ENCODE results near the gene MIF4GD. TPM values are rescaled to one million over a fixed set of nuclear protein-coding genes. Genes with fewer than 3 reads are reported as not detected.

Gene MIF4GD
- total and polyA plus RNA-seq, 2 donors (not counting 1 experiment from before 2014, with no cell fraction given), result 6.3 to 10.3 TPM

DNA sequence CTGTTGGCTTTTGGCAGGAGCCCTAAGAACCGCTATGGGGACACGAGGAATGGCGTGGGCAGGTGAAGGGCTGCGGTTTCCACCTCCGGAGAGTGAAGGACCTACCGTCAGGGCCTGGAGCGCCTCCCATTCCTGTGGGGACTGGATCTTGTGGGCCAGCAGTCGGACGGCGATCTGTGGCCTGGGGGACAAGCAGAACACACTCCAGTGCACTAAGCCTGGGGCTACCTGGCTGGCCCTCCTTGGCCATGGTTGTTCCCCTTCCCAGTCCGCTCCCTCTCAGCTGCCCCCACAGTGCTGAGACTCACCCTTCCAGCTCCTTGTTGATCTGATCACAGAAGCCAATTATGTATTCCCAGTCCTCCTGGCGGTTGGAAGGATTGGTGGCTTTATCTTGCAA, 24.6 kb downstream of the MIF4GD start:
- no peaks in the 10 kb centered on the region for H4K20me1 ChIP-seq (ENCODE audit: control insufficient read depth, extremely low read depth, insufficient read depth, low read length)
- DNase-seq (ENCODE audit: low read depth in 2 of 2), result no peak
- no peak overlapping the region for H2AFZ ChIP-seq (ENCODE audit: low read length)
- peaks cover 12% of the 10 kb centered on the region for H3K79me2 ChIP-seq (ENCODE audit: control insufficient read depth, insufficient read depth, low read length)
- no peaks in the 10 kb centered on the region for H3K27me3 ChIP-seq (ENCODE audit: control insufficient read depth, insufficient read depth, low read length)
- no peak overlapping the region for H3K4me3 ChIP-seq (replicated peaks in 1 of 4; ENCODE audit: control extremely low read depth in 1 of 4, insufficient read depth in 1 of 4, low read depth in 3 of 4, low read length in 4 of 4)
- H3K36me3 ChIP-seq (ENCODE audit: control insufficient read depth, insufficient read depth, low read length), result peaks cover 23% of the 10 kb centered on the region
- no peak for TF ChIP-seq EZH2 (IDR thresholded peaks at IDR 0.05; ENCODE audit: low read length, missing control alignments)
- TF ChIP-seq, protein P1, sequence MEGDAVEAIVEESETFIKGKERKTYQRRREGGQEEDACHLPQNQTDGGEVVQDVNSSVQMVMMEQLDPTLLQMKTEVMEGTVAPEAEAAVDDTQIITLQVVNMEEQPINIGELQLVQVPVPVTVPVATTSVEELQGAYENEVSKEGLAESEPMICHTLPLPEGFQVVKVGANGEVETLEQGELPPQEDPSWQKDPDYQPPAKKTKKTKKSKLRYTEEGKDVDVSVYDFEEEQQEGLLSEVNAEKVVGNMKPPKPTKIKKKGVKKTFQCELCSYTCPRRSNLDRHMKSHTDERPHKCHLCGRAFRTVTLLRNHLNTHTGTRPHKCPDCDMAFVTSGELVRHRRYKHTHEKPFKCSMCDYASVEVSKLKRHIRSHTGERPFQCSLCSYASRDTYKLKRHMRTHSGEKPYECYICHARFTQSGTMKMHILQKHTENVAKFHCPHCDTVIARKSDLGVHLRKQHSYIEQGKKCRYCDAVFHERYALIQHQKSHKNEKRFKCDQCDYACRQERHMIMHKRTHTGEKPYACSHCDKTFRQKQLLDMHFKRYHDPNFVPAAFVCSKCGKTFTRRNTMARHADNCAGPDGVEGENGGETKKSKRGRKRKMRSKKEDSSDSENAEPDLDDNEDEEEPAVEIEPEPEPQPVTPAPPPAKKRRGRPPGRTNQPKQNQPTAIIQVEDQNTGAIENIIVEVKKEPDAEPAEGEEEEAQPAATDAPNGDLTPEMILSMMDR (conservative IDR thresholded peaks at IDR 0.05 in 1 of 2, IDR thresholded peaks at IDR 0.05 in 1 of 2; ENCODE audit: low read depth in 1 of 2, low read length in 2 of 2), result no peak
- H3K27ac ChIP-seq (ENCODE audit: insufficient read depth, low read length), result no peak overlapping the region
- no peaks in the 10 kb centered on the region for H3K9me3 ChIP-seq (ENCODE audit: control insufficient read depth, insufficient read depth, low read depth, low read length)
- H3K9ac ChIP-seq (ENCODE audit: insufficient read depth, low read length), result no peak overlapping the region
- H3K4me2 ChIP-seq (ENCODE audit: extremely low read depth, insufficient read depth, low read length), result no peak overlapping the region
- no peaks in the 10 kb centered on the region for H3K4me1 ChIP-seq (ENCODE audit: control insufficient read depth, extremely low read depth, insufficient read depth, low read length)

DNA sequence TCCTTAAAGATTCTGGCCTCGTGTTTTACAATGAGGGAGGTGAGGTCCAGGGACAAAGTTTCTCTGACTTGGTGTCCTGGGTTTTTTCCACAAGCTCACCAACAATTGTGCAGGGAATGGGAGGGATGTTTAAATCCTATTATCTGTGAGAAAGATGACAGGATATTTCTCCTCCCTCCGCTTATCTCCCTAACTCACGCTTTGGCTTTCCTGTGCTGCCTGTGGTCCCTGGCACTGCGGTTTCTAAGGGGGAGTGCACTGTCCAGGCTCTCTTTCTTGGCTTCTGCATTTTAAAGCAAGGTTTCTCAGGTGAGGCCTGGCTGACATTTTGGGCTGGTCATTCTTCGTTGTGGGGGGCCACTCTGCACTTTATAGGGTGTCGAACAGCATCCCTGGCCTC, 26.0 kb downstream of the MIF4GD start:
- Histone ChIP-seq H4K20me1 (ENCODE audit: control insufficient read depth, extremely low read depth, insufficient read depth, low read length) (no peaks in the 10 kb centered on the region), H3K4me1 (ENCODE audit: control insufficient read depth, extremely low read depth, insufficient read depth, low read length) (peaks cover 3% of the 10 kb centered on the region), H3K36me3 (ENCODE audit: control insufficient read depth, insufficient read depth, low read length) (peaks cover 34% of the 10 kb centered on the region), H2AFZ (ENCODE audit: low read length) (no peak overlapping the region), H3K9ac (ENCODE audit: insufficient read depth, low read length) (no peak overlapping the region), H3K79me2 (ENCODE audit: control insufficient read depth, insufficient read depth, low read length) (peaks cover 7% of the 10 kb centered on the region), H3K4me3 (replicated peaks in 1 of 4; ENCODE audit: control extremely low read depth in 1 of 4, insufficient read depth in 1 of 4, low read depth in 3 of 4, low read length in 4 of 4) (no peak overlapping the region), H3K4me2 (ENCODE audit: extremely low read depth, insufficient read depth, low read length) (no peak overlapping the region), H3K27ac (ENCODE audit: insufficient read depth, low read length) (no peak overlapping the region), H3K27me3 (ENCODE audit: control insufficient read depth, insufficient read depth, low read length) (no peaks in the 10 kb centered on the region), H3K9me3 (ENCODE audit: control insufficient read depth, insufficient read depth, low read depth, low read length) (no peaks in the 10 kb centered on the region)
- no peak for DNase-seq (ENCODE audit: low read depth in 2 of 2)
- TF ChIP-seq EZH2 (IDR thresholded peaks at IDR 0.05; ENCODE audit: low read length, missing control alignments), result no peak
- TF ChIP-seq, protein P1 (conservative IDR thresholded peaks at IDR 0.05 in 1 of 2, IDR thresholded peaks at IDR 0.05 in 1 of 2; ENCODE audit: low read depth in 1 of 2, low read length in 2 of 2), result no peak

DNA sequence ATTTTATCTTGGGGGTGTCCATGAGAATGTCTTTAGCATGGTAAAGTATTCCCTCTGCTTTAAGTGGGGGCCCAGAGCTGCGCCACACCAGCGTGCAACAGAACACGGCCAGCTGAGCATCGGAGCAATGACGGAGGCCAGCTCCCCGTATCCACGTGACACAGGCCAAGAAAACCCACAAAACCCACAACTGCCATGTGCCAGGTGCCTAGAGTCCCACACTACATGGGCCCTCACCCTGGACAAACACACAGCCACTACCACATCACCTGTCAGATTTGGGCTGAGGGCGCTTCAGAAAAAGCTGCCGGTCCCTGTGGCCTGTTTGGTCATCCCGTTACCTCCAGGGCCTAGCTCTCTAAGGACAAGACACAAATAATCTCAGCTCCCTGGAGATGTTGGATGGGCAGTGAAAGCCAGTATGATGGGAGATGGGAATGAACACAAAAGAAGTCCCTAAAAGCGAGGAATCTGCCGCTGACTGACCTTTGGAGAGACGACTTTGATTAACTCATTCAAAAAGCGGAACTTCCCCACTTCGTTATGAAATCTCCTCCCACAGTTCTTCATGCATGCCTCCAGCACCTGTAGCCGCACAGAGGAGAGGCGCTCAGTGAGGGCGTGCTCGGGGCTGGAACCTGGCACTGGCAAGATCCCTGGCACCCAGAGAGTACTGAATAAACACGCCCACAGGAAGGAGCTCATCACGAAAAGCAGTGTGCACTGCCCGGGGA, 26.7 kb downstream of the MIF4GD start:
- no peaks in the 10 kb centered on the region for H4K20me1 ChIP-seq (ENCODE audit: control insufficient read depth, extremely low read depth, insufficient read depth, low read length)
- no peak for DNase-seq (ENCODE audit: low read depth in 2 of 2)

More for the DNA sequence above, 26.7 kb downstream of the MIF4GD start:
- H3K4me1 ChIP-seq (ENCODE audit: control insufficient read depth, extremely low read depth, insufficient read depth, low read length), result peaks cover 3% of the 10 kb centered on the region
- no peak overlapping the region for H3K9ac ChIP-seq (ENCODE audit: insufficient read depth, low read length)
- H2AFZ ChIP-seq (ENCODE audit: low read length), result no peak overlapping the region
- H3K4me2 ChIP-seq (ENCODE audit: extremely low read depth, insufficient read depth, low read length), result no peak overlapping the region
- peaks cover 6% of the 10 kb centered on the region for H3K79me2 ChIP-seq (ENCODE audit: control insufficient read depth, insufficient read depth, low read length)
- H3K27ac ChIP-seq (ENCODE audit: insufficient read depth, low read length), result no peak overlapping the region
- H3K9me3 ChIP-seq (ENCODE audit: control insufficient read depth, insufficient read depth, low read depth, low read length), result no peaks in the 10 kb centered on the region
- no peak overlapping the region for H3K4me3 ChIP-seq (replicated peaks in 1 of 4; ENCODE audit: control extremely low read depth in 1 of 4, insufficient read depth in 1 of 4, low read depth in 3 of 4, low read length in 4 of 4)
- peaks cover 35% of the 10 kb centered on the region for H3K36me3 ChIP-seq (ENCODE audit: control insufficient read depth, insufficient read depth, low read length)
- TF ChIP-seq EZH2 (IDR thresholded peaks at IDR 0.05; ENCODE audit: low read length, missing control alignments), result no peak
- TF ChIP-seq, protein P1 (conservative IDR thresholded peaks at IDR 0.05 in 1 of 2, IDR thresholded peaks at IDR 0.05 in 1 of 2; ENCODE audit: low read depth in 1 of 2, low read length in 2 of 2), result no peak
- H3K27me3 ChIP-seq (ENCODE audit: control insufficient read depth, insufficient read depth, low read length), result no peaks in the 10 kb centered on the region

Data from fibroblast of lung (primary cell).